ENCODE results near the gene ACOX3.
"Not testable (repeated sequence)": the region's sequence is repeated elsewhere in the genome, so short reads cannot be mapped to it uniquely, and the experiment has no call there.

Gene ACOX3

DNA sequence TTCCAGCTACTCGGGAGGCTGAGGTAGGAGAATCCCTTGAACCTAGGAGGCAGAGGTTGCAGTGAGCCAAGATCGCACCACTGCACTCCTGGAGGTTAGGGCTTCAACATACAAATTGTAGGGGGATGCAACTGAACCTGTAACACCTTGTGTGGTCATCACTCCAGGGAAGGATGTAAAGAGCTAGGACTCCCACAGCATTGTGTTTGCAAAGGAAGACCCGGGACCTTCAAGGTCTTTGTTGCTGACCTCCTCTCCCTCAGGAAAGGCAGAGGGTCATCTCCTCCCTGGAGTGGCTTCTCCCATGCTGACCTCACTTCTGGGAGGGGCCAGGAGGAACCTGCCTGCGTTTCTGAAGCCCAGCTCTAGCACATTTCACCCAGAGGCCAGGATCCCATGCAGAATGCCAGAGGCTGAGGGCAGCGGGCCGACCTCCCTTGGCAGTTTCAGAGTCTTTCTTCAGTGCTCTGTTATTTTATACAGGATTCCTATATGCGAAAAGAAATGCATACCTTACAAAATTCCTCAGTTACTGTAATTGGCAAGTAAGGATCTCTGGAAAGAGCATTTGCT lies 90.8 kb downstream of the ACOX3 start:
- no peak for DNase-seq

DNA sequence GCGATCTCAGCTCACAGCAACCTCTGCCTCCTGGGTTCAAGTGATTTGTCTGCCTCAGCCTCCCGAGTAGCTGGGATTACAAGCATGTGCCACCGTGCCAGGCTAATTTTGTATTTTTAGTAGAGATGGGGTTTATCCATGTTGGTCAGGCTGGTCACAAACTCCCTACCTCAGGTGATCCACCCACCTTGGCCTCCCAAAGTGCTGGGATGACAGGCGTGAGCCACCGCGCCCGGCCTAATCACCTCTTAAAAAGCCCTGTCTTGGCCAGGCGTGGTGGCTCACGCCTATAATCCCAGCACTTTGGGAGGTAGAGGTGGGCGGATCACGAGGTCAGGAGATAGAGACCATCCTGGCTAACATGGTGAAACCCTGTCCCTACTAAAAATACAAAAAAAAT lies 91.3 kb downstream of the ACOX3 start:
- not testable (repeated sequence) for DNase-seq

DNA sequence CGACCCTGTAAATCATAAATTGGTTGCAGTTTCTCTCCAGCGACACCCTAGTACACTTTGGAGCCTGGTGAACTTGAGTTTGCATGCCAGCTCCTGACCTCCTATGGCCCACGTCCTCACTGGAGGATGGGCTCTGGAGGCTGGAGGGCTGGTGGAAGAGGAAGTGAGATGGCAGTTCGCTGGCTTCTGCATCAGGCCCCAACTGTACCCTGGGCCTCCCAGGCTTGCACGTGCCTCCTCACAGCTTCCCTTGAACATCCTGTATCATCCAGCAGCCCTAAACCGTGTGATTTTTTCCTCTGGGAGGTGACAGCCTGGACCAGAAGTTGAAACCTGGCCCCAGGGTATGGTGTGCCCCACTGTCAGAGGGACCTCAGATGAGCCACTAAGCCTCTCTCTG lies 92.5 kb downstream of the ACOX3 start:
- no peak for DNase-seq

DNA sequence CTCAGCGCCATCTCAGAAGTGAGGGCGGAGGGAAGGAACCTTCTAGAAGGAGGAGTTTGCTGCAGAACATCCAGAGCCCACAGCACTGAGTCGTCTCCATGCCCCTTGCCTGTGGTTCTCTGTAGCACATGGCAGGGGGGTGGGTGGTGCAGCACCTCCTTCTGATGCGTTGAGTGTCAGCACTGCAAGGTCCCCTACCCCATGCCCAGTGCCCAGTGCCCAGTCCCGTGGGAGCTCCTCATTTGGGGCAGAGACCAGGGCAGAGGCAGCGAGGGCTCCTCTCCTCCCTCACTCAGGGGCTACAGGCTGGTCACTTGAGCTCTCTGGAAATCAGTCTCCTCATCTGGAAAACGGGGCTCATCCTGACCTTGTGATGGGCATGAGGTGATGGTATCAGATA lies 92.9 kb downstream of the ACOX3 start:
- no peak for DNase-seq

DNA sequence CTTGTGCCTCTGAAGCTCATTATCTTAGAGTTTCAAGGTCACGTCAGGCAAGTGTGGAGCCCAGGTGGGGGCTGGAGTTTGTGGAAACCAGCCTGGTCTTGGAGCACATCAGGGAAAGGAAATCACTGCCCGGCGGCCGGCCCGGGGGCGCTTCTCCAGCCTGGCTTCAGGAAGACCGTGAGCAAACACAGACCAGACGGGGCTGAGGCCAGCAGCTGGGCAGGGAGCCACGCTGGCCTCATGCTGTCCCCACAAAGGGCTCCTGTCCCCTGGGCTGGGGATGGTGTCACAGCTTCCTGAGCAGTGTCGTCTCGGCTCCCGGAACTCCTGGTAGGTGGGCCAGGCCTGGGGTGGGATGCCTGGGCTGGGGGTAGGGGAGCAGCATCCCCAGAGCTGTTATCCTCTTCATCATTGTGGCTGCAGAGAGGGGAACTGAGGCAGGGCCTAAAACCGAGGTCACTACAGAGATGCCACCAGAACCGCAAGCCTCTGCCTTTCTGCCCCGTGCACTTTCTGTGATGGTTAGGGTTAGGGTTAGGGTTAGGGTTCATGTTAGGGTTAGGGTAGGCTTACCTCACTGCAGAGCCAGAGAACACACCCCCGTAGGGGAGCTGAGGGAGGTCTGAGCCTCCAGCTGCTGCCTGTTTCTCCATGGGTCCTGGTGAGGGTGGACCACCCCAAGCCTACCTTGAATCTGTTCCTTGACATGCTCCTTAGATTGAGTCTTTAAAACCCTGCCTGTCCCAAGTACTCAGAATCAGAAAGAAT lies 93.5 kb downstream of the ACOX3 start:
- no peak for DNase-seq

DNA sequence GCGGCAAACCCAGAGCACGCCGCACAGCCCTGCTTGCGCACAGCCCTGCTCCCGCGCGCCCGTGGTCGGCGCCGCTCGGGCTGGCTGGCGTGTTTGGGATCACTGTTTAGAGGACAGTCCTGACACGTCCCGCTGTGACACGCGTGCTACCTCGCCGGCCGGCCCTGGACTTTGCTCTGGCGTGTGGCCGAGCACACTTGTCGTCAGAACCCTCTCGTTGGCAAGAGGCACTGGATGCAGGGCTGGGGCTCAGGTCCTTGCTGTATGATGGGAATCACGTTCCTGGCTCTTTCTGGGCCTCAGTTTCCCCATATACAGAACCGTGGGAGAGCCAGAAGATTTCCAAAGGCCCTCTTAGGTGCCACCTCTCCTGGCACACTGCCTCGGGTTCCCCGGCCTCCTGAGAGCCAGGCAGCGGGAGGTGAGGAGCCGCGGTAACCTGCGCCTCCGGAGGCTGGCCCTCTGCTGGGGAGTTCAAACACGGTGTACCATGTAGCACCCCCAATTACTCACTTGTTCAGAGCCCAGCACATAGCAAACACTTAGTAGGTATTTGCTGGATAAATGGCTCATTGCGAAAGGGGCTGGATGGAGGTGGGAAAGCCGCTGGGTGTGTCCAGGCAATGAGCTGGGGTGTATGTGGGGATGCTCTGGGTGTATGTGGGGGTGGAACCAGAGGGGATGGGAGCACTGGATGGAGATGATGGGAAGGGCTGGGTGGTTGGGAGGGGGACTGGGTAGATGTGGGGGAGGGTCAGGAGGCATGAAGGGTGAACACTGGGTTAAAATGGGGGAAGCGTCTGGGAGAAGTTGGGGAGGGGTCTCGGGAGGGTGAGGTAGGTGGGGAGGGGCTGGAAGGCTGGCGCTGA lies 94.3 kb downstream of the ACOX3 start:
- DNase-seq: no peak

DNA sequence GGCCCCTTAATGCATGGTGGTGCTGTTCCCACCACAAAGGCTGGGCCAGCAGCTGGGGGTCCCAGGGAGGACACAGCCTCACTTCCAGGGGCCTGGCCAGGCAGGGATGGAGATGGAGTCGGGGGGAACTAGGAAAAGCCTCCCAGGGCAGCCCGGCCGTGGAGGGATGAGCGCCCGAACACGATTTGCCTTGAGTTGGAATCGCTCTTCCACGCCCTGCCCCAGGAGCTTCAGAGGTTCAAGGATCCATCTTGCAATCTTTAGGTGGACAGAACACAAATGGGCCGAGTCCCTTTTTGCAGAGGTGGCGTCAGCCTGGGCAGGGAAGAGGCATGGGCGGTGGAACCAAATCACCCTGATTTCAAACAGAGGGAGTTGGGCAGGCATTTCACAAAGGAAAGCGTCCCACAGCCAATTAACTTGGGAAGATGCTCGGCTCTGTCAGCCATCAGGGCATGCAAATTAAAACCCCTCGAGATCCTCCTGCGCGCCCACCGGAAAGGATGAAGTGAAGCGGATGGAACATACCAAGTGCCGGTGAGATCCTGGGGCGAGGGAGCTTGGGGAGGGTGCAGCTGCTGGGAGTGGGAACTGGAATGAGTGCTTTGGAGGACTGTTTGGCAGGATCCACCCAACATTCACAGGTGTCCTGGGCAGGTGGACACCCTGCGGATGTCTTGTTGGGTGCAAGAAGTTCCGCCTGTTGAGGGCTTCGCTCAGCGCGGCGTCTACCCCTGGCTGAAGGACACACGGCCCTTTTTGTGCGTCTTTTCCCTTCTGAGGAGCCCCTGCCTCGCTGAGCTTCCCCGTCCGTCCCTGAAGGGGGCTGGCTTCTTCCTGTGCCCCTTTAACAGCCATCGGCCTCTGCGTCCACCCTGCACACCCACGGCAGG lies 95.2 kb downstream of the ACOX3 start:
- DNase-seq: no peak

DNA sequence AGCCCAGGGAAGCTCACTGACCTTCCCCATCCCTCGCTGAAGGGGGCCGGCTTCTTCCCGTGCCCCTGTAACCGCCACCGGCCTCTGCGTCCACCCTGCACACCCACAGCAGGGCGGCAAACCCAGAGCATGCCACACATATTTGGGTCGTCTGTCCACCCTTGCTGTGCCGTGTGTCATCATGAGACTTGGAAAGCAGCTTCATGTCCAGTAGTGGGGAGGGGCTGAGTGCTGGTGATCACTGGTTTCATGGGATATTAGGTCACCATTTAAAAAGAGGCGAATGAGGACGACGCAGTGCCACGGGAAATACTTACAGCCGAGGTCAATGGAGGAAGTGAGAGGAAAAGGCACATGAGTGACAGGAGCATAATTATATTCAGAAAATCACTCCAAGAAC lies 96.1 kb downstream of the ACOX3 start:
- no peak for DNase-seq

DNA sequence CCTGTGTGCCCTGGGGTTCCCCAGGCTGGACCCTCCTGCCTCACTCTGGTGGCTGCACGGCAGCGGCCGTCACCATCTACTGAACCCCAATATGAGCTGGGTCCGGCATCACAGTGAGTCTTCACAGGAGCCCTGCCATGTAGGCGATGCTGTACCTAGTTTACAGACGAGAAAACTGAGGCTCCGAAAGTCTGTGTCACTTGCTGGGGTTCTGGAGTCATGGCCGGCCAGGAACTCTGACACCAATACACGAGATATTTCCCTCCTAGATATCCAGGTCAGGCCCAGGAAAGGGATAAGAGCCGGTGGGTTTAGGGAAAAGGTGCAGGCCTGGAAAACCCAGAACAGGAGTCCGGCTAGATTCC lies 96.6 kb downstream of the ACOX3 start:
- DNase-seq: no peak

DNA sequence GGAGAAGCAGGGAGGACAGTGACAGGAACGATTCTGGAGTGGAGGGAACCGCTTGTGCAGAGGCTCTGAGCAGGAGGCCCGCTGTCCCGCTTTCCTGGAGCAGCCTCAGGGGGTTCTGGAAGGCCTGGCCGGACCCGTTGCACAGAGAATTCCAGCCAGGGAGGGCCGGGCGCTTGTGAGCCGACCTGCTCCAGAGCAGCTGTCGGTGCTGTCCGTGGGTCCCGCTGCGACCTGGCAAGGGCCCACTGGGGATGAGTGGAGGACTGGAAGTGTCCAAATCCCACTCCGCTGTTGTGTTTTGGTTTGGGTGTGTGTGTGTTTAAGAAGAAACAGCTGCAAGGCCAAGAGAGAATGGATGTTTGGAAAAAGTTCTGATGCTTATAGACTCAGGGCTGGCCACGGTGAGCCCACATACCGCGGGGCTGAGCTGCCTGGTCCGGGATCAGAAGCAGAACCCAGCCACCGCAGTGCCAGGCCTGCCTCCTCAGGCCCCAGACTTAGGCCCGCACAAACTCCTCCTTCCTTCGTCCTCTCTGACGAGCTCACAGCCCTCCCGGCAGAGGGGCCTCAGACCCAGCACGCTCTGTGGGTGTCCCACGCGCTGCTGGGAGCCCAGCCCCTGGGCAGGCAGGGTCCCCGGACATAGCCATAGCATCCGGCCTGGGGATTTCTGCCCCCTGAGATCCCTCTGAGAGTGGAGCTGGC lies 97.1 kb downstream of the ACOX3 start:
- DNase-seq: no peak

DNA sequence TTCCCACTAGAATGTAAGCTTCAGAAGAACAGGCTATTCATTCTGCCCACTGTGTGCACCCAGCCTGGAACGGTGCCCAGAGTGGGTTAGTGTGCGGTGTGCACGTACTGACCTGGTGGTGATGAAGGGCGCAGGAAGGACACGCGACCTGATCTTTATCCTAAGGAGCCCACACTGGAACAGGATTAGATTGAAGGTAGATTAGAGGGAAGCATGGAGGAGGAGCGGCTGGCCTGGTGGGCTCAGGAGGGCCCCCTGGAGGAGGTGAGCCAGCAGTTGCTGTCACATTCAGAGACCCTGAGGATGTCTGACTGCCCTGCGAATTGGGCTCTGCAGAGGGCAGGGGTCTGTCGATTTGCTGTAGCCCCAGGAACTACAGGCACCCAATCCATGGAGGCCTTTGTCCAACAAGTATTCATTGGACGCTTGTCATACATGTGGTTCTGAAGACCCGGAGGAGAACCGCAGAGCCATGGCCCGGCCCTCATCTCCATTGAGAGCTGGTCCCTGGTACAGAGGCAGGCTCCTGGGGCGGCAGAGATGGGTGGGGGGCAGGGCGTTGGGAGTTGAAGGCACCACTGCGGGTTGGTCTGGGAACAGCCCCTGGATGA lies 97.8 kb downstream of the ACOX3 start:
- no peak for DNase-seq

DNA sequence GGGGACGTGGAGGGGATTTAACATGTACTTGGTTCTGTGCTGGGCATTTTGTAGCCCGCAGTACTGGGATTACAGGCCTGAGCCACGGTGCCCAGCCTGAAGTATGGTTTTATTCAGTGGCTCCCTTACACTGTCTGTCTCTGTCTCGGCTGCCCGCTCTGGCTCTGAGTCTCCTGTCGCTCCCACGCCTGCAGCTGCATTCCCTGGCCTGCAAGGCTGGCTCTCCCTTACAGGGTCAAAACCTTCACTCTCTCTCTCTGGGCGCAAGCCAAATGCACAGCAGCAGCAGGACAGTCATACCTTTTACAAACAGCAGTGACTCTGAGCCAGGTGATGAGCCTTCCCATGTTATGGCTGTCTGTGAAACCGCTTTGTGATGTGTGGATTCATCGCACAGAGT lies 98.8 kb downstream of the ACOX3 start:
- DNase-seq: no peak

DNA sequence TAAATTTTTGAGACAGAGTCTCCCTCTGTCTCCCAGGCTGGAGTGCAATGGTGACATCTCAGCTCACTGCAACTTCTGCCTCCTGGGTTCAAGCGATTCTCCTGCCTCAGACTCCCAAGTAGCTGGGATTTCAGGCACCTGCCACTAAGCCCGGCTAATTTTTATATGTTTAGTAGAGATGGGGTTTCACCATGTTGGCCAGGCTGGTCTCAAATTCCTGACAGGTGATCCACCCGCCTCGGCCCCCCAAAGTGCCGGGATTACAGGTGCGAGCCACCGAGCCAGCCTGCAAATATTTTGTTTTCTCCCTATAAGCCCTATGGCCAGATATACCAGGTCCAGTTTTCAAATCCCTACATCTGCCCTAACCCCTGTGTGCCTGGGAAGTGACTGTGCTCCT lies 99.2 kb downstream of the ACOX3 start:
- DNase-seq: not testable (repeated sequence)

DNA sequence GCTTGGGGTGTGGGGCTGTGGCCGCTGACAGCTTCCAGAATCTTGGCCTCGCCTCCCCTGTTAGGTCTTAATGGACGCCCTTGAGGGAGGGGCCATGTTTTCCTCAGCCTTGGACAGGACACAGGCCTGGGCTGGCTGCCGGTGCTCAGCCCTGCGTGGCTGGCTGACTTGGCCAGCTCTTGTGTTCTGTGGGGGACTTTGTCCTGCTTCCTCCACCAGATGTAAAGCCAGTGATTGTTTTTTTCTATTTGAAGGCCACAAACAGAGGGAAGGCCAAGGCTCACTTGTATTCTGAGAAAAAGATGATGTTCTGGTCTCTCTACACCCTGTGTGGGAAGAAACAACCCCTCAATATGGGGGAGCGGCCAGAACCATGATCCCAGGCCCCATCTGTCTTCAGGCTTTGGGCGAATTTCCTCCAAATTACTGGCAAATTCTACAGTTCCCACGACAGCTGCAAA lies 99.7 kb downstream of the ACOX3 start:
- no peak for DNase-seq

DNA sequence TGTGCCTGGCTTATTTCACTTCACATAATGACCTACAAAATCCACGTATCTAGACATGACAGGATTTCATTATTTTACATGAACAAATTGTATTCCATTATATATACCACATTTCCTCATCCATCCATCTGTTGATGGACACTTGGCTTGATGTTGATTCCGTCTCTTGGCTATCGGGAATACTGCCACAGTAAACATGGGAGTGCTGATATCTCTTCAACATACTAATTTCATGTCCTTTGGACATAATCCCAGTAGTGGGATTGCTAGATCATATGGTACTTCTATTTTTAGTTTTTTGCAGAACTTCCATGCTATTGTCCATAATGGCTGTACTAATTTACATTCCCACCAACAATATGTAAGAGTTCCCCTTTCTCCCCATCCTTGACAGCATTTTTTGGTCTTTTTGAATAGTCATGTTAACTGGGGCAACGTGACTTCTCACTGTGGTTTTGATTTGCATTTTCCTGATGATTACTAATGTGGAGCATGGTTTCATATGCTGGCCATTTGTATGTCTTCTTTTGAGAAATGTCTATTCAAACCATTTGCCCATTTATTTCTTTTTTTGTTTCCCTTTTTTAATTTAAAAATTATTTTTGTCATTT lies 102.1 kb downstream of the ACOX3 start:
- no peak for DNase-seq

DNA sequence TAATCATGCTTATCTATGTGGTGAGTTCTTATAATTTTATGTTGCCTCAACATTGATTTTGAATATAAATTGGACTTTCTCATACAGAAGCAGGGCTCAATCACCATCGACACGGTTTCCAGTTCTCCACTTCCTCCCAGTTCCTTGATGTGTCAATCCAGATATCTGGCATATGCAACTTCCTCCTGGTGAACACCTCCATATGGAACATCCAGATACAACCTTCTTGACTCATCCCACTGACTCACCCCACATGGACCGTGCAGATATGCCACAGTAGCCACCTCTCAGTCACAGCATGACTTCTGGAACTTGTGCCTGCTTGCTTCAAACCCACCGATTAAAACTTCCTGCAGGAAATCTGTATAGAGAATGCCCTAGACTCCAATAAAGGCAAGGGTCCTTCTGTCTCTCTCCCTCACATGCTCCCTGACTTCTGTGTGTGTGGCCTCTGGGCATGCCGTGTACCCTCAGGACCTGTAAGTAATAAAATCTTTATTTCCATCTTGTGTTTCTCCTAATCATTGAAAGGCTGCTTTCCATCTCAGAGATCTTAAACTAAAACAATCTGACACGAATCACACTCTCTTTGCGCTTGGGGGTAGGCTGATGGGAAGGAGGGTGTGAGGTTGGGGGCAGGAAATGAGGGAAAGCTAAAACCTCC lies 104.0 kb downstream of the ACOX3 start:
- DNase-seq: no peak

DNA sequence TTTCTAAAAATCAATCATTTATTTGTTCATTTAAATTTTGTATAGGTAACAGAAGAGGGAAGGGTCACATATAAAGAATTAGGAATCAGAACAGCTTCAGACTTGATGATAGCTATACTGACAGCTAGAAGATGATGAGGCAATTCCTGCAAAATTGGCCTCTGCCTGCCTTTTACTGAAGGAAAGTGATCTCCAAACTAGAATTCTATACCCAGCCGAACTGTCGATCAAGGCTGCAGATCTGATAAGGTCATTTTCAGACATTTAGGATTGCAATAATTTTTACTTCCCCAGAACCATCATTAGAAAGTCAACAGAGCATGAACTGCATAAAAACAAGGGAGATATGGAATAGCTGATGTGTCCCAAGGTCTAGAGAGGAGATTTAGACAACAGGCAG lies 104.7 kb downstream of the ACOX3 start:
- DNase-seq: no peak

DNA sequence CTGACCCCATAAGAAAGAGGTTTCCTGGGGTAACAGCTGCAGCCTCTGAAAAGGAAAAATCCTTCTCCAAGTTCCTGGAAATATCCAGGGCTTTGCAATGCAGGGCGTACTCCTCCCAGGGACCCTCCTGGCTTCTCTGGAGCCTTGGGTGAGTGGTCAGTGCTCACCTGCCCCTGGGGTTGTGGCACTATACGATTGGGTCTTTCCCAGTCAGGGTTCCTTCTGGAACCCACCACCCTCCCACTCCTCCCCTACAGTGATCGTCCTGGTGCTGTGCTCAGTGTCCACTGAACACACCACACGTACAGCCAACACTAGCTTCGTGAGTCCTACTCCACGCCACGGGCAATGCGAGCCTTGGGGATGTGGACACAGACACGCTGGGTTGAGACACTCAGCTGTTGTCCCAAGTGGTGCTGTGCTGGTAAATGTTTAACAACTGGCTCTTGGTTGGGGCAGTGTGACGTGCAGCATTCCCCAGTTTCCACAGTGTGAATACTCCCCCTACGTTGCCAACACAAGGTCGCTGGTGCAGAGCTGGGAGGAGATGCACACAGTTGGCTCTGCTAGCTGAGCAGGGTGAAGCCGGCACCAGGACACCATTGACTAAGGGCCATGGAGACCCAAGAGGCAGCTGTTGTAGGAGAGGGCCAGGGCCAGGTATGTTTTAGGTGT lies 105.6 kb downstream of the ACOX3 start:
- DNase-seq: no peak

DNA sequence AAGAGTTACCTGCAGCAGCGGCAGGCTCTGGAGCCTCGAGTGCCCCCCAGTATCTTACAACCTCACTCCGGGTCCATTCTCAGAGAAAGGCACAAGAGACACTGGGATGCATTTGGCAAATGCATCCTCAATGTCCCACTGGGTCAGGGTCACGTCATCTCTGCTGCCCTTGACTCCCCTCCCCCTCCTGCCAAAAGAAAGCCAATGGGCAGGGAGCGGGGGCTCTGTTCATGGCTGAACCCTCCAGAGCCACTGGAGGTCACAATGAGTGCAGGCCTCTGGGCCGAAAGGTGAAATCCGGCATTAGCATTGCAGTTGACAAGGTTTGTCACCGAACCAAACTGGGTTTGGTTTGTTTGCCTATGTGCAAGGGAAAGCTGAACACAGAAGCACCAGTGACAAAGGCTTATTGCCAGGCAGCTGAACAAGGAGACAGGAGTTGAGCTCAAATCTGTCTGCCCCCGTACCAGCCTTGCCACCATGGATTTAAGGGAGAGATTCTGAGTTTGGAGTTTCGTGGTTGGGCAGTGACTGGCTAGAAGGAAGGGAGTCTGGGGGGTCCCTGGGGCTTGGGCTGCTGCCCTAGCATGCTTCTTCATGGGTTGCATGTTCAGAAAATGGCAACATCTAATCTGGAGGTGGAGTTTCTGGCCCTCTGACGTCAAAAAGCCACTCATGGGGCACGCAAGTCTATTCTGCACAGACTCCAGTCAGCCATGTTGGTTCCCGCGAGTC lies 106.6 kb downstream of the ACOX3 start:
- DNase-seq: no peak
